LNCAP (cell line): ENCODE results near the gene SSH2.

Source experiments
- CTCF ChIP-seq: fragments of 450-650 bp; IDR thresholded peaks from 2 replicates; pipeline ENCODE4 v1.5.1; 2017; ENCODE audit warnings: mild to moderate bottlenecking

SSH2 gene

GRCh38 chr17:29608986-29609385, 321.0 kb downstream of the SSH2 start:
- no peak for TF ChIP-seq CTCF

- no peak for TF ChIP-seq CTCF
Measured at GRCh38 chr17:29607557-29608195, 322.4 kb downstream of the SSH2 start.

- no peak for TF ChIP-seq CTCF
Measured at GRCh38 chr17:29603109-29603674, 326.8 kb downstream of the SSH2 start.

GRCh38 chr17:29597361-29598172, 332.5 kb downstream of the SSH2 start:
- no peak for TF ChIP-seq CTCF

GRCh38 chr17:29596811-29597210, 333.2 kb downstream of the SSH2 start:
- TF ChIP-seq CTCF = no peak

- no peak for TF ChIP-seq CTCF
Measured at GRCh38 chr17:29595943-29596774, 333.9 kb downstream of the SSH2 start.
